Trophoblast cell (in vitro differentiated cells and primary cell): Measurements from ENCODE around the gene ARHGAP10.

Source experiments
- DNase-seq, 2 donors: peaks; one replicate each; pipeline ENCODE4 v3.0.0-alpha.2; 2016
- H2AFZ ChIP-seq: 2 replicates; pipeline ENCODE4 v1.6.1; 2013; ENCODE audit warnings: low read length, moderate library complexity, mild to moderate bottlenecking; ENCODE audit not compliant: insufficient read depth, poor library complexity
- H2AK5ac ChIP-seq: 2 replicates; pipeline ENCODE4 v1.6.1; 2013; ENCODE audit warnings: mild to moderate bottlenecking, low read length
- H2BK120ac ChIP-seq: 2 replicates; pipeline ENCODE4 v1.6.1; 2013; ENCODE audit warnings: low read length, mild to moderate bottlenecking, moderate library complexity; ENCODE audit not compliant: insufficient read depth, poor library complexity
- H2BK12ac ChIP-seq: 2 replicates; pipeline ENCODE4 v1.6.1; 2013; ENCODE audit warnings: mild to moderate bottlenecking, low read length, moderate library complexity
- H2BK5ac ChIP-seq: 2 replicates; pipeline ENCODE4 v1.6.1; 2013; ENCODE audit warnings: low read length, low read depth, moderate library complexity, mild to moderate bottlenecking; ENCODE audit not compliant: poor library complexity
- H3K14ac ChIP-seq: 2 replicates; pipeline ENCODE4 v1.6.1; 2013; ENCODE audit warnings: mild to moderate bottlenecking, low read length
- H3K18ac ChIP-seq: 2 replicates; pipeline ENCODE4 v1.6.1; 2013; ENCODE audit warnings: mild to moderate bottlenecking, low read length
- H3K23ac ChIP-seq: 2 replicates; pipeline ENCODE4 v1.6.1; 2013; ENCODE audit warnings: low read length
- H3K27ac ChIP-seq: 2 replicates; pipeline ENCODE4 v1.5.1; 2013; ENCODE audit warnings: low read depth, mild to moderate bottlenecking, inconsistent platforms, low read length, moderate library complexity
- H3K27me3 ChIP-seq: 2 replicates; pipeline ENCODE4 v1.6.1; 2013; ENCODE audit warnings: inconsistent platforms, mild to moderate bottlenecking, low read length, moderate library complexity; ENCODE audit not compliant: insufficient read depth
- H3K36me3 ChIP-seq, 2 experiments: 1 replicate in 1 of 2; 2 replicates in 1 of 2; pipeline ENCODE4 v1.6.1; 2013; ENCODE audit warnings: low read length in 2 of 2, mild to moderate bottlenecking in 2 of 2, moderate library complexity in 1 of 2; ENCODE audit not compliant: insufficient read depth in 2 of 2, control insufficient read depth in 1 of 2
- H3K4ac ChIP-seq: 2 replicates; pipeline ENCODE4 v1.6.1; 2013; ENCODE audit warnings: low read depth, mild to moderate bottlenecking, low read length, moderate library complexity
- H3K4me1 ChIP-seq, 2 experiments: 1 replicate in 1 of 2; 2 replicates in 1 of 2; pipeline ENCODE4 v1.6.1; 2013; ENCODE audit warnings: low read length in 2 of 2, mild to moderate bottlenecking in 2 of 2, moderate library complexity in 1 of 2; ENCODE audit not compliant: insufficient read depth in 2 of 2, control insufficient read depth in 1 of 2
- H3K4me2 ChIP-seq: 2 replicates; pipeline ENCODE4 v1.6.1; 2013; ENCODE audit warnings: inconsistent platforms, mild to moderate bottlenecking, low read length, moderate library complexity
- H3K4me3 ChIP-seq: 2 replicates; pipeline ENCODE4 v1.5.1; 2013; ENCODE audit warnings: mild to moderate bottlenecking, low read depth, low read length, inconsistent platforms
- H3K79me1 ChIP-seq: one replicate; pipeline ENCODE4 v1.6.1; 2013; ENCODE audit warnings: low read length
- H3K79me2 ChIP-seq: 2 replicates; pipeline ENCODE4 v1.6.1; 2013; ENCODE audit warnings: low read length, mild to moderate bottlenecking; ENCODE audit not compliant: control insufficient read depth, insufficient read depth, poor library complexity
- H3K9ac ChIP-seq: 2 replicates; pipeline ENCODE4 v1.6.1; 2013; ENCODE audit warnings: mild to moderate bottlenecking, low read length
- H3K9me3 ChIP-seq: 2 replicates; pipeline ENCODE4 v1.6.1; 2013; ENCODE audit warnings: low read depth, mild to moderate bottlenecking, control low read depth, inconsistent platforms, low read length; ENCODE audit not compliant: insufficient read depth
- H4K12ac ChIP-seq: 2 replicates; pipeline ENCODE4 v1.6.1; 2013; ENCODE audit warnings: low read depth, mild to moderate bottlenecking, low read length, moderate library complexity
- H4K8ac ChIP-seq: 2 replicates; pipeline ENCODE4 v1.6.1; 2013; ENCODE audit warnings: low read depth, mild to moderate bottlenecking, low read length, moderate library complexity
- H4K91ac ChIP-seq: one replicate; pipeline ENCODE4 v1.6.1; 2013; ENCODE audit warnings: low read depth, mild to moderate bottlenecking, low read length, moderate library complexity
- WGBS: extraction: QIAGEN DNeasy Blood & Tissue Kit; methylation state at CpG from one replicate; pipeline ENCODE4 v1.1.7; 2013; ENCODE audit warnings: missing lambda C conversion rate; ENCODE audit not compliant: insufficient read length, insufficient coverage; ENCODE audit errors: extremely low coverage; 5-methylcytosine and 5-hydroxymethylcytosine counted together

The ARHGAP10 gene

GRCh38 chr4:147933779-147934178 is 201.9 kb downstream of the ARHGAP10 start:
- no peaks in the 10 kb centered on the region for H3K79me1 ChIP-seq
- no peaks in the 10 kb centered on the region for H3K4me1 ChIP-seq
- H2BK12ac ChIP-seq, result no peak overlapping the region
- H2AK5ac ChIP-seq, result no peak overlapping the region
- H4K91ac ChIP-seq, result no peak overlapping the region
- no CpG with 5 or more reads among the region's 3 CpGs for WGBS
- no peak overlapping the region for H3K23ac ChIP-seq
- H2AFZ ChIP-seq, result no peak overlapping the region
- no peaks in the 10 kb centered on the region for H3K79me2 ChIP-seq
- no peak overlapping the region for H3K18ac ChIP-seq
- no peak overlapping the region for H3K4me3 ChIP-seq
- no peak overlapping the region for H4K12ac ChIP-seq
- no peak overlapping the region for H3K14ac ChIP-seq
- no peak overlapping the region for H2BK120ac ChIP-seq
- no peak for DNase-seq
- H3K4ac ChIP-seq, result no peak overlapping the region
- no peaks in the 10 kb centered on the region for H3K27me3 ChIP-seq
- H4K8ac ChIP-seq, result no peak overlapping the region
- H3K9me3 ChIP-seq, result no peaks in the 10 kb centered on the region
- H3K27ac ChIP-seq, result no peak overlapping the region
- H2BK5ac ChIP-seq, result no peak overlapping the region
- H3K36me3 ChIP-seq, result peaks cover 0 to 1% of the 10 kb centered on the region in 2 experiments
- H3K4me2 ChIP-seq, result no peak overlapping the region
- H3K9ac ChIP-seq, result no peak overlapping the region

- Histone ChIP-seq H3K27ac (no peak overlapping the region), H3K79me1 (no peaks in the 10 kb centered on the region), H3K4ac (no peak overlapping the region), H4K8ac (no peak overlapping the region), H3K27me3 (no peaks in the 10 kb centered on the region), H3K79me2 (no peaks in the 10 kb centered on the region), H3K4me2 (no peak overlapping the region), H3K9me3 (no peaks in the 10 kb centered on the region), H2AK5ac (no peak overlapping the region), H3K14ac (no peak overlapping the region), H4K91ac (no peak overlapping the region), H2AFZ (no peak overlapping the region), H4K12ac (no peak overlapping the region), H3K4me3 (no peak overlapping the region), H2BK12ac (no peak overlapping the region), H3K36me3 (peaks cover 2 to 6% of the 10 kb centered on the region in 2 experiments), H2BK5ac (no peak overlapping the region), H2BK120ac (no peak overlapping the region), H3K4me1 (no peaks in the 10 kb centered on the region), H3K23ac (no peak overlapping the region), H3K9ac (no peak overlapping the region), H3K18ac (no peak overlapping the region)
- WGBS, result no CpG with 5 or more reads among the region's 5 CpGs
- no peak for DNase-seq
These were observed 206.6 kb downstream of the ARHGAP10 start for GRCh38 chr4:147938496-147938895.

GRCh38 chr4:147940171-147940570 is 208.3 kb downstream of the ARHGAP10 start:
- no peaks in the 10 kb centered on the region for H3K4me1 ChIP-seq
- no peak overlapping the region for H3K4me2 ChIP-seq
- no peak overlapping the region for H2AFZ ChIP-seq
- no peak overlapping the region for H3K27ac ChIP-seq
- no peak overlapping the region for H3K18ac ChIP-seq
- H3K4ac ChIP-seq, result no peak overlapping the region
- no peak for DNase-seq
- H3K79me2 ChIP-seq, result no peaks in the 10 kb centered on the region
- no peaks in the 10 kb centered on the region for H3K79me1 ChIP-seq
- no CpG with 5 or more reads among the region's 4 CpGs for WGBS
- no peak overlapping the region for H2BK5ac ChIP-seq
- H3K36me3 ChIP-seq, result peaks cover 2 to 8% of the 10 kb centered on the region in 2 experiments
- no peaks in the 10 kb centered on the region for H3K9me3 ChIP-seq
- no peak overlapping the region for H2BK12ac ChIP-seq
- H3K27me3 ChIP-seq, result no peaks in the 10 kb centered on the region
- H4K12ac ChIP-seq, result no peak overlapping the region
- H3K23ac ChIP-seq, result no peak overlapping the region
- no peak overlapping the region for H4K8ac ChIP-seq
- H3K4me3 ChIP-seq, result no peak overlapping the region
- H2AK5ac ChIP-seq, result no peak overlapping the region
- no peak overlapping the region for H2BK120ac ChIP-seq
- no peak overlapping the region for H3K14ac ChIP-seq
- H4K91ac ChIP-seq, result no peak overlapping the region
- H3K9ac ChIP-seq, result no peak overlapping the region

- no peak overlapping the region for H2BK5ac ChIP-seq
These were observed 209.5 kb downstream of the ARHGAP10 start for GRCh38 chr4:147941373-147941772.

More at GRCh38 chr4:147941373-147941772, 209.5 kb downstream of the ARHGAP10 start:
- Histone ChIP-seq H4K91ac (no peak overlapping the region), H3K4ac (no peak overlapping the region), H3K79me1 (no peaks in the 10 kb centered on the region), H3K4me3 (no peak overlapping the region), H3K9me3 (no peaks in the 10 kb centered on the region), H3K27ac (no peak overlapping the region), H3K9ac (no peak overlapping the region), H2BK120ac (no peak overlapping the region), H3K18ac (no peak overlapping the region), H2AK5ac (no peak overlapping the region), H3K27me3 (no peaks in the 10 kb centered on the region), H3K14ac (no peak overlapping the region), H4K8ac (no peak overlapping the region), H2AFZ (no peak overlapping the region), H4K12ac (no peak overlapping the region), H2BK12ac (no peak overlapping the region), H3K23ac (no peak overlapping the region), H3K4me1 (no peaks in the 10 kb centered on the region), H3K36me3 (peaks cover 2 to 8% of the 10 kb centered on the region in 2 experiments), H3K79me2 (no peaks in the 10 kb centered on the region), H3K4me2 (no peak overlapping the region)
- DNase-seq, result no peak
- no CpG with 5 or more reads among the region's 2 CpGs for WGBS
